GM10248 (cell line): ENCODE measurements around the gene USB1.
"Not testable (repeated sequence)": the region's sequence is repeated elsewhere in the genome, so short reads cannot be mapped to it uniquely, and the experiment has no call there.

ENCODE experiments used
- CTCF ChIA-PET: fragments of 300-600 bp; sonication (Branson Sonifier 250); formaldehyde crosslinking; extraction: SDS; loops from one replicate; lab custom pipeline; 2021; ENCODE audit warnings: antibody characterized with exemption; lab: Yijun Ruan, JAX
- POLR2A ChIA-PET: fragments of 350-650 bp; sonication (Branson Sonifier 250); formaldehyde crosslinking; extraction: SDS; loops from one replicate; lab custom pipeline; 2020; ENCODE audit warnings: antibody characterized with exemption; lab: Yijun Ruan, JAX
- DNase-seq: peaks from one replicate; pipeline ENCODE4 v3.0.0; 2012; ENCODE audit errors: extremely low spot score
- CTCF ChIP-seq: IDR thresholded peaks from 2 replicates; pipeline ENCODE4 v1.5.1; 2012; ENCODE audit warnings: mild to moderate bottlenecking, low read depth; ENCODE audit errors: extremely low read depth, missing control alignments, control extremely low read depth

USB1 gene

GRCh38 chr16:57972306-57972705 is 28.9 kb upstream of the USB1 start:
- no peak for DNase-seq
- no peak for TF ChIP-seq CTCF
- CTCF ChIA-PET, result interaction anchor here (0.9 to 1.5 kb wide), 2 partner anchors 8 to 14 kb away, joined by 3 to 4 read pairs; no protein-coding TSS in a partner anchor
- POLR2A ChIA-PET, result no interaction called here

GRCh38 chr16:57976331-57976796 is 24.8 kb upstream of the USB1 start:
- POLR2A ChIA-PET, result no interaction called here
- no peak for TF ChIP-seq CTCF
- no peak for DNase-seq
- CTCF ChIA-PET, result interaction anchor here (1.0 kb wide), 1 partner anchor 9 kb away, joined by 3 read pairs; no protein-coding TSS in a partner anchor

GRCh38 chr16:57977418-57978069 is 23.7 kb upstream of the USB1 start:
- ChIA-PET POLR2A (no interaction called here), CTCF (interaction anchor here (0.6 kb wide), 1 partner anchor 10 kb away, joined by 3 read pairs; no protein-coding TSS in a partner anchor)
- no peak for DNase-seq
- no peak for TF ChIP-seq CTCF

GRCh38 chr16:57978070-57978465 is 23.1 kb upstream of the USB1 start:
- DNase-seq, POLR2A ChIA-PET: not testable (repeated sequence)
- CTCF ChIA-PET, result interaction anchor here (0.6 kb wide), 1 partner anchor 11 kb away, joined by 3 read pairs; no protein-coding TSS in a partner anchor

- POLR2A ChIA-PET, result no interaction called here
- CTCF ChIA-PET, result interaction anchor here (1.4 to 1.6 kb wide), 2 partner anchors 10 to 80 kb away, joined by 3 to 4 read pairs; no protein-coding TSS in a partner anchor
- no peak for TF ChIP-seq CTCF
- no peak for DNase-seq
Measured at GRCh38 chr16:57979006-57979585, 22.1 kb upstream of the USB1 start.

GRCh38 chr16:57981636-57982035 is 19.6 kb upstream of the USB1 start:
- CTCF ChIA-PET, result no interaction called here
- POLR2A ChIA-PET, result no interaction called here
- DNase-seq, result no peak
- no peak for TF ChIP-seq CTCF

GRCh38 chr16:57982385-57982784 is 18.8 kb upstream of the USB1 start:
- no peak for DNase-seq
- ChIA-PET POLR2A (no interaction called here), CTCF (no interaction called here)
- no peak for TF ChIP-seq CTCF
